HG03571 (cell line): ENCODE measurements around the gene CEL.
"Not testable (repeated sequence)": the region's sequence is repeated elsewhere in the genome, so short reads cannot be mapped to it uniquely, and the experiment has no call there.

Experiments
- ATAC-seq: cut with Tn5 transposase; IDR thresholded peaks from one replicate; pipeline ENCODE4 v1.9.1; 2021; ENCODE audit not compliant: unreplicated experiment

CEL gene

DNA sequence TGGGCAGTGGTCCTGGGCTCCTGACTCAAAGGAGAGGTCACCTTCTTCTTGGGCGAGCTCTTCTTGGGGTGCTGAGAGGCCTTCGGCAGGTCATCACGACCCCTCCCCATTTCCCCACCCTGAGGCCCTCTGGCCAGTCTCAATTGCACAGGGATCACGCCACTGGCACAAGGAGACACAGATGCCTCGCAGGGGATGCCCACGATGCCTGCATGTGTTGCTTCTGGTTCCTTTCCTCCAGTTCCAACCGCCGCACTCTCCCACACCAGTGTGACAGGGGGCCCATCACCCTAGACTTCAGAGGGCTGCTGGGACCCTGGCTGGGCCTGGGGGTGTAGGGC, 1.3 kb downstream of the CEL start:
- no peak for ATAC-seq

DNA sequence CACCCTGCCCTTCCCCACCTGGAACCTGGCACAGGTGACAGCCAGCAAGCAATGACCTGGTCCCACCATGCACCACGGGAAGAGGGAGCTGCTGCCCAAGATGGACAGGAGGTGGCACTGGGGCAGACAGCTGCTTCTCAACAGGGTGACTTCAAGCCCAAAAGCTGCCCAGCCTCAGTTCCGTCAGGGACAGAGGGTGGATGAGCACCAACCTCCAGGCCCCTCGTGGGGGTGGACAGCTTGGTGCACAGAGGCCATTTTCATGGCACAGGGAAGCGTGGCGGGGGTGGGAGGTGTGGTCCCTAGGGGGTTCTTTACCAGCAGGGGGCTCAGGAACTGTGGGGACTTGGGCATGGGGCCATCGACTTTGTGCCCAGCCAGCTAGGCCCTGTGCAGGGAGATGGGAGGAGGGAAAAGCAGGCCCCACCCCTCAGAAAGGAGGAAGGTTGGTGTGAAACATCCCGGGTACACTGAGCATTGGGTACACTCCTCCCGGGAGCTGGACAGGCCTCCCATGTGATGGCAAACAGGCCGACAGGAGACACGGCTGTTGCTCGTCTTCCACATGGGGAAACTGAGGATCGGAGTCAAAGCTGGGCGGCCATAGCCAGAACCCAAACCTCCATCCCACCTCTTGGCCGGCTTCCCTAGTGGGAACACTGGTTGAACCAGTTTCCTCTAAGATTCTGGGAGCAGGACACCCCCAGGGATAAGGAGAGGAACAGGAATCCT, 1.9 kb downstream of the CEL start:
- ATAC-seq = no peak

- no peak for ATAC-seq
These were observed 2.7 kb downstream of the CEL start for GRCh38 chr9:133064241-133065069.

DNA sequence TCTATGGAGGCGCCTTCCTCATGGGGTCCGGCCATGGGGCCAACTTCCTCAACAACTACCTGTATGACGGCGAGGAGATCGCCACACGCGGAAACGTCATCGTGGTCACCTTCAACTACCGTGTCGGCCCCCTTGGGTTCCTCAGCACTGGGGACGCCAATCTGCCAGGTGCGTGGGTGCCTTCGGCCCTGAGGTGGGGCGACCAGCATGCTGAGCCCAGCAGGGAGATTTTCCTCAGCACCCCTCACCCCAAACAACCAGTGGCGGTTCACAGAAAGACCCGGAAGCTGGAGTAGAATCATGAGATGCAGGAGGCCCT, 3.2 kb downstream of the CEL start:
- no peak for ATAC-seq

GRCh38 chr9:133066181-133066983, 4.6 kb downstream of the CEL start:
- ATAC-seq = no peak

DNA sequence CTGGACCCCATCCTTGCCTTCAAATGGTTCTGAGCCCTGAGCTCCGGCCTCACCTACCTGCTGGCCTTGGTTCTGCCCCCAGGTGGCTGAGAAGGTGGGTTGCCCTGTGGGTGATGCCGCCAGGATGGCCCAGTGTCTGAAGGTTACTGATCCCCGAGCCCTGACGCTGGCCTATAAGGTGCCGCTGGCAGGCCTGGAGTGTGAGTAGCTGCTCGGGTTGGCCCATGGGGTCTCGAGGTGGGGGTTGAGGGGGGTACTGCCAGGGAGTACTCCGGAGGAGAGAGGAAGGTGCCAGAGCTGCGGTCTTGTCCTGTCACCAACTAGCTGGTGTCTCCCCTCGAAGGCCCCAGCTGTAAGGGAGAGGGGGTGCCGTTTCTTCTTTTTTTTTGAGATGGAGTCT, 5.2 kb downstream of the CEL start:
- no peak for ATAC-seq

DNA sequence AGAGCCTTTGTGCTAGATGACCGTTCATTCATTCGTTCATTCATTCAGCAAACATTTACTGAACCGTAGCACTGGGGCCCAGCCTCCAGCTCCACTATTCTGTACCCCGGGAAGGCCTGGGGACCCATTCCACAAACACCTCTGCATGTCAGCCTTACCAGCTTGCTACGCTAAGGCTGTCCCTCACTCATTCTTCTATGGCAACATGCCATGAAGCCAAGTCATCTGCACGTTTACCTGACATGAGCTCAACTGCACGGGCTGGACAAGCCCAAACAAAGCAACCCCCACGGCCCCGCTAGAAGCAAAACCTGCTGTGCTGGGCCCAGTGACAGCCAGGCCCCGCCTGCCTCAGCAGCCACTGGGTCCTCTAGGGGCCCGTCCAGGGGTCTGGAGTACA, 6.0 kb downstream of the CEL start:
- no peak for ATAC-seq

- not testable (repeated sequence) for ATAC-seq
These were observed 6.7 kb downstream of the CEL start for GRCh38 chr9:133068431-133068830.

DNA sequence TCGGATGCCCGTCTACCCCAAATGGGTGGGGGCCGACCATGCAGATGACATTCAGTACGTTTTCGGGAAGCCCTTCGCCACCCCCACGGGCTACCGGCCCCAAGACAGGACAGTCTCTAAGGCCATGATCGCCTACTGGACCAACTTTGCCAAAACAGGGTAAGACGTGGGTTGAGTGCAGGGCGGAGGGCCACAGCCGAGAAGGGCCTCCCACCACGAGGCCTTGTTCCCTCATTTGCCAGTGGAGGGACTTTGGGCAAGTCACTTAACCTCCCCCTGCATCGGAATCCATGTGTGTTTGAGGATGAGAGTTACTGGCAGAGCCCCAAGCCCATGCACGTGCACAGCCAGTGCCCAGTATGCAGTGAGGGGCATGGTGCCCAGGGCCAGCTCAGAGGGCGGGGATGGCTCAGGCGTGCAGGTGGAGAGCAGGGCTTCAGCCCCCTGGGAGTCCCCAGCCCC, 8.8 kb downstream of the CEL start:
- not testable (repeated sequence) for ATAC-seq

- ATAC-seq = not testable (repeated sequence)
These were observed 9.2 kb downstream of the CEL start for GRCh38 chr9:133070985-133071384.

- no peak for ATAC-seq
These were observed 9.8 kb downstream of the CEL start for GRCh38 chr9:133071484-133072150.

DNA sequence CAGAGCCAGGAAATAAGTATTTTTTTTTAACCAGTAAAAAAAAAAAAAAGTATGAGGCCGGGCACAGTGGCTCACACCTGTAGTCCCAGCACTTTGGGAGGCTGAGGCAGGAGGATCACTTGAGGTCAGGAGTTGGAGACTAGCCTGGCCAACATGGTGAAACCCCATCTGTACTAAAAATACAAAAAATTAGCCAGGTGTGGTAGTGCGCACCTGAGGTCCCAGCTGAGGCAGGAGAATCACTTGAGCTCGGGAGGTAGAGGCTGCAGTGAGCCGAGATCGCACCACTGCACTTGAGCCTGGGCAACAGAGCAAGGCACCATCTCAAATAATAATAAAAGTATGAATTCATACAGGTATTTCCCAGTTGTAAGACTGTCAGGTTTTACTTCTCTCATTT, 10.4 kb downstream of the CEL start:
- ATAC-seq = not testable (repeated sequence)

- no peak for ATAC-seq
These were observed 11.6 kb downstream of the CEL start for GRCh38 chr9:133073086-133074014.

DNA sequence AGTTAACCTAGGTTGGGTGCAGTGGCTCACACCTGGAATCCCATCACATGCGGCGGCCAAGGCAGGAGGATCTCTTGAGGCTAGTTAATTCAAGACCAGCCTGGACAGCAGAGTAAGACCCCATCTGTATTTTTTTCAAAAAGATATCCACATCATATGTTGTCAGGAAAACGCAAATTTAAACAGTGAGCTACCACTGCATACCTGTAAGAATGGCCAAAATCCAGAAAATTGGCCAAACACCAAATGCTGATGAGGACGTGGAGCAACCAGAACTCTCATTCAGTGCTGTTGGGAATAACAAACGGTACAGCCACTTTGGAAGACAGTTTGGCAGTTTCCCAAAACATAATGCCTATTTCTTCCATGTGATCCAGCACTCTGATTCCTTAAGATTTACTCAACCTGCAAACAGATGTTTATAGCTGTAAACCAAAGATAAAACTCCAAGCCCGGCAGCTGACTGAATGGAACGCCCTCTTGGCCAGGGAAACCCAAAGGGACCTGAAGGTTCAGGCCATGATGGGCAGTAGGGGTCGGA, 12.4 kb downstream of the CEL start:
- no peak for ATAC-seq

DNA sequence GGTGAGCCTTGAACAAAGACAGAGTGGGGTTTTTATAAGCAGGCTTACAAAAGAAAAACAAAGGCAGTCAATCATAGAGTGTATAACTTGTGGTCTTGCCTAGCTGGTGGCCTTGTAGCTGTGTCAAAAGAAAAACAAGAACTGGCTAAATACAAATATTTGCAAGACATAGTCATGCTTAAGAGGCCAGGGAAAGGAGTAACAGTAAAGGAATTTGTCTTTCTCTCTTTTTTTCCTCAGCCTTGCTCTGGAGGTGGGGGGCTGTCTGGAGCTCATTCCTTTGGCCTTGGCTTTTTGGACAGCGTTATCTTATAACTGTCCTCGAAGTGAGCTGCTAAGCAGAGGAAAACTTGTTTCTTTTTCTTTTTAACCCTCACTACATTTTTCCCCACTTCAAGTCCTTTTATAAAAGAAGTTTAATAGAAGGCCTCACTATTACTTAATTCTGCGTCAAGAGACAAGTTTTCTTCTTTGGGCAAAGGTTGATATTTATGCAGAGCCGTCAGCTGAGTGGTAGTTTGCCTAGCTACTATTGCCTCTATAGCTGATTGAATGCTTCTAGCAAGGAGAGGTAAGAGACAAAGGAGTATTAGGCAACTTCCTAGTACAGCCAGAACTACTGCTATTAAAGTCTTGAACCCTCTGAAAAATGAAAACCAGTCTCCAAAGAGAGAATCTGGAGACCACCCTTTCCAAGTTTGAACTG, 14.3 kb downstream of the CEL start:
- ATAC-seq = no peak

GRCh38 chr9:133076691-133077090, 14.9 kb downstream of the CEL start:
- no peak for ATAC-seq

DNA sequence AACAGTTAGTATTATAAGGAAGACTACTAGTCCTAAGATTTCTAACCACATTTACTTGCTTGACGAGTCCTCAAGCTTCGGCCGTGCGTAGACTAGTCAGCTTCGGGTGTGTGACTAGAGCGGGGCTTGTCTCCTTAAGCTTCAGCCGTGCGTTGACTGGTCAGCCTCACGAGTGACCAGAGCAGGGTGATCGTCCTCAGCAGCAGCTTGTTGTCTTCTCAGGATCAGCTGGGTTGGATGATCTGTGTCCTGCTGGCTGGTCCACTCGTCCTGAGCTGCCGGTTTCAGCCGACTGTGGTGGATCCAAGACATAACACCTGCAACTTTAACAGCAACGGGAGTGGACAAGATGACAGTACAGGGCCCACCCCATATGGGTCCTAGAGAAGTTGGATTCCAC, 16.7 kb downstream of the CEL start:
- ATAC-seq = no peak

- no peak for ATAC-seq
These were observed 18.4 kb downstream of the CEL start for GRCh38 chr9:133080161-133080560.
